ENCODE measurements around the gene KIRREL3.

The KIRREL3 gene

DNA sequence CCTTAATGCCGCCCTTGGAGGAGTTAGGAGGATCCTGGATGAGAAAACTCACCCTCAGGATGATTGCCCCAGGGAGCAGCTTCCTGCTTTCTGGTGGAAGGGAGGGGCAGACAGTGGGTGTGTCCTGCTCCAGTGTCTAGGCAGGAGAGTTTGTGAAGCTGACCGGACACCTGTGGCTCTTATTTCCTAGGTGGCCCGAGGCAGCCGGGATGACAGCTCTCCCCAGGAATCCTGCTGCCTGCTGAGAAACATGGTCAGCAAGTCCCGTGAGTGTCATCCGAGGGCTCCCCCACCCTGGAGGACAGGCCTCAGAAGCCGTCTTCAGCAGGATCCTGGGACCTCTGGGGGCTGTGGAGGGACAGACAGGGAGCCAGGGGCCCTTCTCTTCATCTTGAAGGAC lies 594.7 kb downstream of the KIRREL3 start:
- peaks cover 1% of the 10 kb centered on the region for H3K79me1 ChIP-seq (ENCODE audit: low read length)

DNA sequence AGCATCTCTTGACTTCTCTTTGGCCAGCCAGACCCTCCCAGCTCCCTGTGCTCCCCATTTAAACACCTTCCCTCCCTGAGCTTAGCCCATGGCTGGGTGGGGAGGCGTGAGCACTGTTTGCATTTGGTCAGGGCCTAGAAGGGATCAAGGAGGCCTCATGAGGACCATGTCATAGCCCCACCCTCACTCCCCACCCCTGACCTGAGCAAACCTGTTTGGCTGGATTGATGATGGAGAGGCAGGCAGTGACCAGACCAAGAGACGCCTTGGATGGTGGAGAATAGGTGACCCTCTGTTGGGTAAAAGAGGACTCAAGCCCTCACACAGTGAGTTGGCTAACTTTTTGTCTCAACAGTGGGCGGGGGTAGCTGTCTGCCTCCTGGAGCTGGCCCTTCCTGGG lies 595.2 kb downstream of the KIRREL3 start:
- Histone ChIP-seq H2BK5ac (ENCODE audit: low read length) (no peak overlapping the region), H3K56ac (ENCODE audit: low read length) (peak overlapping the region; percentile 11), H3K4me1 (ENCODE audit: control insufficient read depth, low read depth, low read length) (peaks cover 21% of the 10 kb centered on the region), H3K79me1 (ENCODE audit: low read length) (peaks cover 1% of the 10 kb centered on the region), H3K23ac (ENCODE audit: low read length) (no peak overlapping the region), H3K36me3 (ENCODE audit: control insufficient read depth, insufficient read depth, low read length) (no peaks in the 10 kb centered on the region), H4K8ac (ENCODE audit: low read depth, low read length) (no peak overlapping the region), H3K27me3 (ENCODE audit: insufficient read depth, low read length, poor library complexity) (no peaks in the 10 kb centered on the region), H3K4me3 (ENCODE audit: low read length) (no peak overlapping the region), H3K27ac (ENCODE audit: low read depth, low read length) (no peak overlapping the region), H3K4me2 (ENCODE audit: low read length) (no peak overlapping the region), H3K4ac (ENCODE audit: low read depth, low read length) (no peak overlapping the region), H3K9ac (ENCODE audit: low read length) (no peak overlapping the region), H3K79me2 (ENCODE audit: control insufficient read depth, insufficient read depth, low read length) (no peaks in the 10 kb centered on the region), H3K18ac (ENCODE audit: low read length) (no peak overlapping the region), H4K5ac (ENCODE audit: low read length) (no peak overlapping the region), H2BK120ac (ENCODE audit: low read depth, low read length) (no peak overlapping the region), H2AK5ac (ENCODE audit: low read length) (no peak overlapping the region), H2BK15ac (replicated peaks; ENCODE audit: low read depth) (no peak overlapping the region)
- no peak for DNase-seq
- no CpG with 5 or more reads among the region's 3 CpGs for WGBS (ENCODE audit: extremely low coverage, insufficient coverage, low lambda C conversion rate)

More for the DNA sequence above, 594.7 kb downstream of the KIRREL3 start:
- H3K23ac ChIP-seq (ENCODE audit: low read length), result no peak overlapping the region
- no peak overlapping the region for H3K4me2 ChIP-seq (ENCODE audit: low read length)
- H3K27me3 ChIP-seq (ENCODE audit: insufficient read depth, low read length, poor library complexity), result no peaks in the 10 kb centered on the region
- no peak overlapping the region for H2BK5ac ChIP-seq (ENCODE audit: low read length)
- no peak overlapping the region for H3K56ac ChIP-seq (ENCODE audit: low read length)
- H4K5ac ChIP-seq (ENCODE audit: low read length), result no peak overlapping the region
- H2AK5ac ChIP-seq (ENCODE audit: low read length), result no peak overlapping the region
- no peaks in the 10 kb centered on the region for H3K36me3 ChIP-seq (ENCODE audit: control insufficient read depth, insufficient read depth, low read length)
- DNase-seq, result no peak
- peaks cover 21% of the 10 kb centered on the region for H3K4me1 ChIP-seq (ENCODE audit: control insufficient read depth, low read depth, low read length)
- no peak overlapping the region for H2BK15ac ChIP-seq (replicated peaks; ENCODE audit: low read depth)
- H3K18ac ChIP-seq (ENCODE audit: low read length), result no peak overlapping the region
- H3K9ac ChIP-seq (ENCODE audit: low read length), result no peak overlapping the region
- no peak overlapping the region for H4K8ac ChIP-seq (ENCODE audit: low read depth, low read length)
- no peak overlapping the region for H3K4me3 ChIP-seq (ENCODE audit: low read length)
- H3K4ac ChIP-seq (ENCODE audit: low read depth, low read length), result no peak overlapping the region
- no peaks in the 10 kb centered on the region for H3K79me2 ChIP-seq (ENCODE audit: control insufficient read depth, insufficient read depth, low read length)
- no peak overlapping the region for H3K27ac ChIP-seq (ENCODE audit: low read depth, low read length)
- H2BK120ac ChIP-seq (ENCODE audit: low read depth, low read length), result no peak overlapping the region
- no CpG with 5 or more reads among the region's 7 CpGs for WGBS (ENCODE audit: extremely low coverage, insufficient coverage, low lambda C conversion rate)

DNA sequence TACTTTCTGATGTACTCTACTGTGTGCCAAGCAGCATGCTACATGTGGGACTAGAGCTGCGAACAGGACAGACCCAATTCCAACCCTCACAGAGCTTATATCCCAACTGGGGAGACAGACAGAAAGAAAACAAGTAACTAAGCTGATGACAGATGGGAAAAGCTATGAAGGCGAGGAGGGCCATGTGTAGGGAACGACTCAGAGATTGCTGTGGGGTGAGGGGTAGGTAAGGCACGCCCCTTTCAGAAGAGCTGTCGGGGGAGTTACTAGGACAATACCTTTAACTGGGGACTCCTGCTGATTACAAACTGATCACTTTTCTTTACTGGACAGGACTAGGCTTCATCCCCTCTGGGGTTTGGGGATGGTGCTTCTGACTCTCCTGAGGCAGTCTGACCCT lies 596.2 kb downstream of the KIRREL3 start:
- H3K79me2 ChIP-seq (ENCODE audit: control insufficient read depth, insufficient read depth, low read length), result no peaks in the 10 kb centered on the region
- H3K4ac ChIP-seq (ENCODE audit: low read depth, low read length), result no peak overlapping the region
- H2AK5ac ChIP-seq (ENCODE audit: low read length), result peak overlapping the region; percentile 31
- no peak overlapping the region for H3K18ac ChIP-seq (ENCODE audit: low read length)
- no peak overlapping the region for H3K4me3 ChIP-seq (ENCODE audit: low read length)
- no peaks in the 10 kb centered on the region for H3K36me3 ChIP-seq (ENCODE audit: control insufficient read depth, insufficient read depth, low read length)
- peak; percentile 54 for DNase-seq
- no peak overlapping the region for H3K9ac ChIP-seq (ENCODE audit: low read length)
- no peak overlapping the region for H4K8ac ChIP-seq (ENCODE audit: low read depth, low read length)
- H3K79me1 ChIP-seq (ENCODE audit: low read length), result peaks cover 1% of the 10 kb centered on the region
- H3K4me2 ChIP-seq (ENCODE audit: low read length), result no peak overlapping the region
- H4K5ac ChIP-seq (ENCODE audit: low read length), result no peak overlapping the region
- H2BK120ac ChIP-seq (ENCODE audit: low read depth, low read length), result no peak overlapping the region
- H3K4me1 ChIP-seq (ENCODE audit: control insufficient read depth, low read depth, low read length), result peaks cover 21% of the 10 kb centered on the region
- H3K27ac ChIP-seq (ENCODE audit: low read depth, low read length), result no peak overlapping the region
- no peaks in the 10 kb centered on the region for H3K27me3 ChIP-seq (ENCODE audit: insufficient read depth, low read length, poor library complexity)
- H3K56ac ChIP-seq (ENCODE audit: low read length), result peak overlapping the region; percentile 28
- H2BK5ac ChIP-seq (ENCODE audit: low read length), result no peak overlapping the region
- H2BK15ac ChIP-seq (replicated peaks; ENCODE audit: low read depth), result no peak overlapping the region
- no peak overlapping the region for H3K23ac ChIP-seq (ENCODE audit: low read length)
- WGBS (ENCODE audit: extremely low coverage, insufficient coverage, low lambda C conversion rate), result no CpG with 5 or more reads among the region's 5 CpGs

DNA sequence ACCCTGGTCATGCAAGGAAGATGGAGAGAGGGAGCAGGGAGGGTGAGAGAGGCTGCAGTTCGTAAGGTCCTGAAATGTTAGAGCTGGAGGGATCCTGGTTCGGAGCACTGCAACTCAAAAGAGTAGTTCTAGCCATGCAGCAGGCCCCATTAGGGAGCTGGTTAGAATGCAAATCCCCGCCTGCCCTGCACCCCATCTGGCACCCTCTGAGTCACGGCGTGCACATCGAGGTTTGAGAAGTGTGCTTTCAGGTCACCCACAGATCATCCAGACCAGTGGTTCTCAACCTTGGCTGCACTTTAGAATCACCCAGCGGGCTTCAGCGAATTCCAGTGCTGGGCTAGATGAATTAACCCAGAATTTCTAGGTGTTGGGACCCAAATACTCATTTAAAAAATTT lies 596.9 kb downstream of the KIRREL3 start:
- Histone ChIP-seq H3K4me1 (ENCODE audit: control insufficient read depth, low read depth, low read length) (peaks cover 21% of the 10 kb centered on the region), H3K27me3 (ENCODE audit: insufficient read depth, low read length, poor library complexity) (no peaks in the 10 kb centered on the region), H3K79me1 (ENCODE audit: low read length) (peaks cover 1% of the 10 kb centered on the region), H2BK5ac (ENCODE audit: low read length) (no peak overlapping the region), H2BK120ac (ENCODE audit: low read depth, low read length) (no peak overlapping the region), H2AK5ac (ENCODE audit: low read length) (no peak overlapping the region), H3K23ac (ENCODE audit: low read length) (no peak overlapping the region), H3K18ac (ENCODE audit: low read length) (no peak overlapping the region), H4K8ac (ENCODE audit: low read depth, low read length) (no peak overlapping the region), H4K5ac (ENCODE audit: low read length) (no peak overlapping the region), H3K4ac (ENCODE audit: low read depth, low read length) (no peak overlapping the region), H3K27ac (ENCODE audit: low read depth, low read length) (no peak overlapping the region), H3K36me3 (ENCODE audit: control insufficient read depth, insufficient read depth, low read length) (no peaks in the 10 kb centered on the region), H3K4me2 (ENCODE audit: low read length) (no peak overlapping the region), H3K4me3 (ENCODE audit: low read length) (no peak overlapping the region), H3K79me2 (ENCODE audit: control insufficient read depth, insufficient read depth, low read length) (no peaks in the 10 kb centered on the region), H3K56ac (ENCODE audit: low read length) (no peak overlapping the region), H3K9ac (ENCODE audit: low read length) (no peak overlapping the region), H2BK15ac (replicated peaks; ENCODE audit: low read depth) (no peak overlapping the region)
- no CpG with 5 or more reads among the region's 8 CpGs for WGBS (ENCODE audit: extremely low coverage, insufficient coverage, low lambda C conversion rate)
- no peak for DNase-seq

DNA sequence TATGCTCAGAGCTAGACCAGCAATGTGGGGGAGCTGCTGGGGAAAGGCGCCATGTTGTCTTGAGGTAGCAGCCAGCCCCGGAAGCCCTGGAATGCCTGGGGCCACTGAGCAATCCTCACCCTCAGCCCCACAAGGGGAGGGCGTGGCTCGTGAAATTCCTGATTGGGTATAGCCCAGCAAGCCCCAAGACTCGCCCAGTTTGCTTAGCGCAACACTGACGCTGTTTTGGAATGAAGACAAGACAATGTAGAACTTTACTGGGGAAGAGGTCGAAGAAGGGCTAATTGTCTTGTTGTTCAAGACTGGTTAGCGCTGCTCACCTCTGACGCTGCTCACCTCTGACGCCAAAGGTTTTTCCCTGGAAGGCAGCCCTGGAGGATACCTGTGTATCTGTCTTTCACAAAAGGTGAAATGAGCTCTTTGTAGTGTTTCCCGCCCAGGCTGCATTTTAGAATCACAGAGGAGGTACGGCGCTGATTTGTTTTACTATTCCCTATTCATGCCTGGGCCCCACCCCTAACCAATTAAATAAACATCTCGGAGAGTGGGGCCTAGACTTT lies 597.5 kb downstream of the KIRREL3 start:
- peak; percentile 71 for DNase-seq
- no peak overlapping the region for H2BK5ac ChIP-seq (ENCODE audit: low read length)
- peaks cover 1% of the 10 kb centered on the region for H3K79me1 ChIP-seq (ENCODE audit: low read length)
- H3K4me3 ChIP-seq (ENCODE audit: low read length), result no peak overlapping the region
- H3K4me1 ChIP-seq (ENCODE audit: control insufficient read depth, low read depth, low read length), result peaks cover 21% of the 10 kb centered on the region
- no peaks in the 10 kb centered on the region for H3K79me2 ChIP-seq (ENCODE audit: control insufficient read depth, insufficient read depth, low read length)
- no peak overlapping the region for H3K4me2 ChIP-seq (ENCODE audit: low read length)
- no peak overlapping the region for H3K4ac ChIP-seq (ENCODE audit: low read depth, low read length)
- H3K18ac ChIP-seq (ENCODE audit: low read length), result no peak overlapping the region
- H2BK15ac ChIP-seq (replicated peaks; ENCODE audit: low read depth), result no peak overlapping the region
- WGBS (ENCODE audit: extremely low coverage, insufficient coverage, low lambda C conversion rate), result no CpG with 5 or more reads among the region's 15 CpGs
- peak overlapping the region; percentile 47 for H2AK5ac ChIP-seq (ENCODE audit: low read length)
- no peak overlapping the region for H2BK120ac ChIP-seq (ENCODE audit: low read depth, low read length)
- H4K8ac ChIP-seq (ENCODE audit: low read depth, low read length), result no peak overlapping the region
- no peaks in the 10 kb centered on the region for H3K27me3 ChIP-seq (ENCODE audit: insufficient read depth, low read length, poor library complexity)
- H3K9ac ChIP-seq (ENCODE audit: low read length), result no peak overlapping the region
- no peak overlapping the region for H4K5ac ChIP-seq (ENCODE audit: low read length)
- H3K27ac ChIP-seq (ENCODE audit: low read depth, low read length), result no peak overlapping the region
- peak overlapping the region; percentile 49 for H3K56ac ChIP-seq (ENCODE audit: low read length)
- no peak overlapping the region for H3K23ac ChIP-seq (ENCODE audit: low read length)
- H3K36me3 ChIP-seq (ENCODE audit: control insufficient read depth, insufficient read depth, low read length), result no peaks in the 10 kb centered on the region

DNA sequence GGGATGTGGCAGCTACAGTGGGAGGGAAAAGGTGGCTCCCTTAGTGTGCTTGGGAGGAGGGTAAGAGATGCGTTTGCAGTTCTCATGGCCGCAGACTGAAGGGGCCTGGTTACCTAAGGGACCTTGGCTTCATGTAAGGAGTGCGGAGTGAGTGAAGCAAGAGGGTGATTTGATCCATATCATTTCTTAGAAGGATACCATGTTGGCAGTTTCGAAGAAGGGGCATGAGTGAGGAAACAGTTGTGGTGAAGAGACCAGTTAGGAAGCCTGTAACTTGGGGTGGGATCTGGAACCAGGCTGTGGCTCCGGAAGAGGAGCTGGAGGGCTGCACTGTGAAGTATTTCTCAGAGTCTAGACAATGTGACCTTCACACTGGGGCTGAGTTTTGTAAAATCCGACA lies 600.1 kb downstream of the KIRREL3 start:
- Histone ChIP-seq H3K79me2 (ENCODE audit: control insufficient read depth, insufficient read depth, low read length) (no peaks in the 10 kb centered on the region), H4K8ac (ENCODE audit: low read depth, low read length) (no peak overlapping the region), H3K4me1 (ENCODE audit: control insufficient read depth, low read depth, low read length) (peaks cover 21% of the 10 kb centered on the region), H2AK5ac (ENCODE audit: low read length) (no peak overlapping the region), H3K4me2 (ENCODE audit: low read length) (no peak overlapping the region), H3K36me3 (ENCODE audit: control insufficient read depth, insufficient read depth, low read length) (no peaks in the 10 kb centered on the region), H3K23ac (ENCODE audit: low read length) (no peak overlapping the region), H3K79me1 (ENCODE audit: low read length) (peaks cover 1% of the 10 kb centered on the region), H3K9ac (ENCODE audit: low read length) (no peak overlapping the region), H4K5ac (ENCODE audit: low read length) (no peak overlapping the region), H3K56ac (ENCODE audit: low read length) (no peak overlapping the region), H3K4me3 (ENCODE audit: low read length) (no peak overlapping the region), H3K27me3 (ENCODE audit: insufficient read depth, low read length, poor library complexity) (no peaks in the 10 kb centered on the region), H3K4ac (ENCODE audit: low read depth, low read length) (no peak overlapping the region), H2BK15ac (replicated peaks; ENCODE audit: low read depth) (no peak overlapping the region), H2BK5ac (ENCODE audit: low read length) (no peak overlapping the region), H2BK120ac (ENCODE audit: low read depth, low read length) (no peak overlapping the region), H3K18ac (ENCODE audit: low read length) (no peak overlapping the region), H3K27ac (ENCODE audit: low read depth, low read length) (no peak overlapping the region)
- DNase-seq, result no peak
- WGBS (ENCODE audit: extremely low coverage, insufficient coverage, low lambda C conversion rate), result no CpG with 5 or more reads among the region's 6 CpGs
